NCI-H2107 treated with DMSO at 0.1 percent for 48 hours (cell line): ENCODE measurements around the gene DCP1B.

Source experiments
- DNase-seq: peaks from one replicate; lab custom pipeline; 2025; ENCODE audit not compliant: unreplicated experiment; lab: John Stamatoyannopoulos, UW

Gene DCP1B

DNA sequence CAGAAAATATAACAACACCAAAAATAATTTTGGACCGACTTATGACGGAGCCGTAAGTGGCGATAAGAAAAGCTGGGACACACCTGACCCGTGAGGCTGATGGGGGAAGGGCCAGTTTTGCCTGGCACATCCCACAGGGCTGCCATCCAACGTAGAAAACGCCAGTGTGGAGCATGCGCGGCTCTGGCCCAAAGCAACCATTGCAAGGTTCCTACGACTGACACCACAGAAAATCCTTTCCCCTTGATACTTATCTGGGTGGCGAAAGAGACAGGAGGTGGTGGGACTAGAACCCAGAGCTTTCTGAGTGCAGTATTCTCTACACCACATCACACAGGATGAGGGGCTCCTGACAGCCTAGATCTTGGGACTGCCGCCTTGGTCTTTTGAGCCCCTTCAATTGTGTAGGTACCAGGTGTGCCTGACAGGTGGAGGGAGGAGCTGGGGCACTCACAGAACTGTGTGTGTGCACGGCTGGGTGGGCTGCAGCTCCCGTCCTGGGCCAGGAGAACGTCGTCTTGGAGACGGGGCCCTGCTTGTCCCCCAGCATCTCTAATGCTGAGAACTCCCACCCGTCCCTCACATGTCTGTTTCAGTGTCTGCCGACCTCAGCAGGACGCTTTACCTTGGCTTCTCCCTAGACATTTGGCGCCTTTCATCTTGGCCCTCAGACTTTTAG is 68.4 kb downstream of the DCP1B start:
- DNase-seq = no peak

DNA sequence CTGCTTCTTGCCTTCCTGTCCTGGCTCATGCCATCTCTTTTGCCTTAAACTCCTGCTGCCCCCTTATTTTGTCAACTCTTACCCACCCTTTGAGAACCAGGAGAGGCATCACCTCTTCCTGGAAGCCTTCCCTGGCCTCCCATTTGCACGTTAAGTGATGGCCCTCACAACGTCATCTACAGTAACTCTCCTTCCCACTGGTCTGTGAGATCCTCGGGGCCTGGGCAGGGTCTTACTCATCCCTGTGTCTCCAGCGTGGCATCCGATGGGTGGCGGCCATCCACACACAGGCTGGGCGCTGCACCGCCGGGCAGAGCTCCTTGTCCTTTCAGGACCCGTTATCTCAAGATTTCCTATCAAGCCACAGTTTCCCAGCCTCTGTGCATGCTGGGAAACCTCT is 69.0 kb downstream of the DCP1B start:
- DNase-seq = no peak

DNA sequence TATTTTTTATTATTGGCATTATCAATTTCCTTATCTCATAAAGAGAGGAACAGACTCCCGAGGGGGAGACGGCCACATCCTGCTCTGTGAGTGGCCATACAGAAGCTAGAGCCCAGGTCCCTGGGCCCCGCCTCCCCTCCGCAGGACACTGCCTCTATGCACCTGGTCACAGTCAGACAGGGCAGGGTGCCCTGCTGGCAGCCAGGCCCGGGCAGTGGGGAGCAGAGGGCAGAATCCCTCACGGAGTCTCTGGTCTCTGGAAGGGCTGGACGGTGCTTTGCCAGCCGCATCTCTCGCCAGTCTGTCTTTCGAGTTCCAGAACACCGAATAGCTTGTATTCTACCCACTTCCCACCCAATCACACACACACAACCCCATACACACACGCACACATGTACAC is 69.4 kb downstream of the DCP1B start:
- no peak for DNase-seq

DNA sequence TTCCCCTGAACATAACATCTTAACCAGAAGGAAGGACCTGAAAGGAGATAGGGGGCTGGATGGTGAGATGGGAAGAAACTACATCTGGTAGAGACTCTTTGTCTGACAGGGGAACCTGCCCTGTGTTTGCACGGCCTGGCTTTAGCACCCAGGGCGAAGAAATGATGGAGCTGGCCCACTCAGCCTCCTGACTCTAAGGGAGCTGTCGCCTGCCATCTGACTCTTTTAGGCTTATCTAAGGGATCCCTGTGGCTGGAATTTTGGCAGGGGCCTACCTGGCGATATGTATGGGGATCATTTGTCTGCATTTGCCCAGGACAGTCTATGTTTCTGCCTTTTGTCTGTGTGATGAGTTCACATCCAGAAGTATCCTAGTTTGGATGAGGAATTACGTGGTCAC is 70.2 kb downstream of the DCP1B start:
- no peak for DNase-seq

DNA sequence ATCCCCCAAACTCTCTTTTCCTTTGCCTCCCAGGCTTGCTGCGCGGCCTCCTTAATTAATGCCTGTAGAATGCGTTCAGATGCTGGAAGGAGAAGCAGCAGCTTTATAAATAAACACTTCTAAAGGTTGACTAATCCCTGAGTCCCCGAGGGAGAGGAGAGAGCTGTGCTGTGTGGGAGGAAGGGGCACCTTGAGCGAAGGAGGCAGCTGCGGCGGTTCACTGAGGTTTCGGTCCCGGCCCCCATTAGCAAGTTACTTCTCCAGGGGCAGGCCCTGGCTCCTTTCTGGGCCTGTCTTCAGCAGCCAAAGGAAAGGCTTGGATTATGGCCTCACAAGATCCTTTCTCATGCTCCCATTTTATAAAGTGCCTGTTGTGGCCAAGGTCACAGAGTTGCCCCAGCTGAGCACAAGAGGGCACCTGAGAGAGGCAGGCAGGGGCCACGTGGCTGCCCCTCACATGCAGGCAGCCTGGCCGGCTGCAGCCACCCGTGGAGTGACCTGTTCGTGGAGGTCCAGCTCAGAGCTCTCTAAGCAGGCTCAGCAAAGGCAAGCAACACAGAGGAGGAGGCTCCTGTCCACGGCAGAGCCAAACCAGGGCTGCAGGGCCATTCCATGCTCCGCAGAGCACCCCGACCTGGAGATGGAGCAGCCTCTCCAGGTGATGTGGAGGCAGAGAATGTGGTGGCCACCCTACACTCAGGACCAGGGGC is 70.8 kb downstream of the DCP1B start:
- DNase-seq = peak; percentile 34

DNA sequence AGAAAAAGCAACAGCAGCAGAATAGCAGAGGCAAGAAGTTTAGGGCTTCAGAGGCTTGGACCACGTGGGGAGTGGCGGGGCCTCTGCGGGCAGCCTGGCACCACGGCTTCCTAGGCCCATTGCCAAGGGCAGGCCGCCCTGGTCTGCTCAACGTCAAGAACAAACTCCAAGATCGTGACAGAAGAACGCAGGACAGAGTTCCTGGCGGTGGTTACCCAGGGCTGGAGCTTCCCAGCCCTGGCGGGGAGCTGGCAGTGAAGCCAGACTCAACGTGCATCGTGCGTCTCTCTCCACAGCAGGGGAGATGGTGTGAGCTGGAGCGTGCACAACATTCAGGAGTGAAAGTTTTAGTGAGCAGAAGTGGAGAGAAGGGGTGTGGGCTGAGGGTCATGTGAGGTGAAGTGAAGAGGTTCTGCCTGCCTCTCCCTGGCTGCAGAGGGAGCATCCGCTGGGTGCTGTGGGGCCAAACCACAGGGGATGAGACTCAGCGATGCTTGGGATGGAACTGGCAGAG is 71.9 kb downstream of the DCP1B start:
- DNase-seq = peak; percentile 72

DNA sequence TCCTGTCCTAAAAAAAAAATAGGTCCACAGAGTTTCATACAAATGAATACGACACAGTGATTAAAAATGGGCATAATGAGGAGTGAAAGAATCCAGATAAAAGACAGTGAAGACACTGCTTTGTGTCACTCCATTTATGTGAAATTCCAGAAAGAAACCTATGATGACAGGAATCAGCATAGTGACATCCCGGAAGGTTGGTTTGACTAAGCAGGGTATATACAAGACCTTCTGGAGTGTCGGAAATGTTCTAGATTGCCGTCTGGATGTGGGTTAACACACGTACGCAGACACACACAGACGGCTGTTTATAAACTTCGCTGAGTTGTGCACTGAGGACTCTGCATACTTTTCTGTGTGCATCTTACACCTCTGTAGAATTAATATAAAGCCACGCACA is 72.6 kb downstream of the DCP1B start:
- no peak for DNase-seq

DNA sequence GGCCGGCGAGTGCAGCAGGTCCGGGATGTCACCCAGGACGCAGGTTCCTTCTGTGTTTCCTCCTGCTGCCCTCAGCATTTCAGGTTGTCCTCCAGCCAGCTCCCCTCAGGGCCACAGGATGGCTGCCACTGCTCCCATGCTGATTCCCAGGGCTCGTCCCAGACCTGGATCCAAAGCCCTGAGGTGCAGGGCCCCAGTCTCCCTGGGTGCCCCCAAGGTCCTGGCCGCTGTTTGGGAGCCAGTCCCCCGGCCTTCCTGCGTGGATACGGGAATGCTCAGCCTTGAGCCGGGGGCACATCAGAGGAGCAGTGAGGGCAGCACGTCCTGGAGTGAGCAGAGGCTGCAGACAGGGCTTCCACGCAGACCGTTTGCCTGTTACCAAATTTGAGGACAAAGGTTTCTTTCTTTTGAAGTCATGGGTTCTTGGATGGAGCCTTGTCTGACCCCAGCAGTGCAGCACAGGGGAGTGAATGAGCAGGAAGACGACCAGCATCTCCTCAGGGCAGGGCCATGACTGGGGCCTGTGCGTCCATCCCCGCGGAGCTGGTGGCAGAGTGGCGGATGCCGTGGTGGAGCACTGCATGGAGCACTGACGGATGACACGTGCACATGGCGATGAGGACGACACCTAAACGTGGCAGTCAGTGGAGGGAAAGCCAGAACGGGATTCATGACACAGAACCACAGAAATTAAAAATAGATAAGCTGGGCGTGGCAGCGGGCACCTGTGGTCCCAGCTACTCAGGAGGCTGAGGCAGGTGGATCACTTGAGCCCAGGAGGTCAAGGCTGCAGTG is 73.3 kb downstream of the DCP1B start:
- DNase-seq = no peak

DNA sequence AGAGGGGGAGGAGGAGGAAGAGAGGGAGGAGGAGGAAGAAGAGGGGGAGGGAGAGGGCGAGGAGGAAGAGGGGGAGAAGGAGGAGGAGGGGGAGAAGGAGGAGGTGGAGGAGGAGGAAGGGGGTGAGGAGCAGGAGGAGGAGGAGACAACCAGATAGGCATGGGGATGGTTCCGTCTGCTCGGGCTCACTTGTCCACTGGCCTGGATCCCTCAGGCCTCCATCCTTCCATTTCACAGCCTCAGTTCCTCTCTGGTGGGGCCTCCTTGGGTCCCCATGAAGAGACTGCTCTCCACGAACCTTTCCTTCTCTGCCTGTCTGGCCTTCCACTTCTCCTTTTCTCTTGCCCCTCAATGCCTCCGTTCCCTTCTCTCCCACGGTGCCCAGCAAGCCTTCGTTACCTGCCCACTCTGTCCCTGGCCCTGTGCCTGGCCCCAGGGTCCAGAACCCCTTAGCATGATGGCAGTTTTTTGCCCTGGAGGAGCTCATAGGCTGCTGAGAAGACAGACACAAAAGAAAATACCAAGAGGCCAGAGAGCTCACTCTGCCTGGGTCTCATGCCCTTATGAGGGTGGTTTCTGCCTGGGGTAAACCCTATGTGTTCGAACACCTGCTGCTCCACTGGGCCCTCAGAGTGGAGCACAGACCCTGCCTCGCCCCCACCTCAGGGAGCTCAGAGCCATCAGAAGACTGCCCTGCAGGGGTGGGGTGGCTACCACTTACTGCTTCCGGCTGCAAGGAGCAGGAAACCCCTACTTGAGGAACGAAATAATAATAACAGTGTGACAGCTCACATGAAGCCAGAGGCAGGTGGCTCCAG is 74.1 kb downstream of the DCP1B start:
- no peak for DNase-seq

DNA sequence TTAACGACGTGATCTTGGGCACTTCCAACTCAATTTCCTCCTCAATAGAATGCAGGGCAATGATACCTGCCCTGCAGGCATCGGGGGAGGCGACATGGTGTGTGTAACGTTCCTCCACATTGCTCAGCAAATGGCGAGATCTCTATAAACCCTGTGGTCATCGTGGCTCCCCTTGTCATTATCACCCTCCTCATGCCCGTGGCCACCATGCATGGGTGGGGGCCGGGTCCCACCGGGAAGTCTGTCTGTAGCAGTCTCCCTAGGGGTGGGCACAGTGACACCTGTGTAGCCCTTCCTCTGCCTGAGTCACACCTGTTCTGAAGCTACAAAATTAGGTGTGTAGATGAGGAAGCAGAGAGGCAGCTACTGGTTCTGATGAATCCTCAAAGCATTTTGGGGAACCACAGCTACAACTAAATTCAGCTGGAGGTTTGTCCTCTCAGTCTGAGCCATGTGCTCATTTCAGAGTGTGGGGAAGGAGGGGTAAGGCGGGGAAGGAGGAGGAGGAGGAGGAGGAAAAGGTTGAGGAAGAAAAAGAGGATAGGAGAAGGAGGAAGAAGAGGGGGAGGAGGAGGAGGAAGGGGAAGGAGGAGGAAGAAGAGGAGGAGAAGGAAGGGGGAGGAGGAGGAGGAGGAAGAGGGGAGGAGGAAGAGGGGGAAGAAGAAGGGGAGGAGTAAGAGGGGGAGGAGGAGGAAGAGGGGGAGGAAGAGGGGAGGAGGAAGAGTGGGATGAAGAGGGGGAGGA is 74.8 kb downstream of the DCP1B start:
- no peak for DNase-seq

DNA sequence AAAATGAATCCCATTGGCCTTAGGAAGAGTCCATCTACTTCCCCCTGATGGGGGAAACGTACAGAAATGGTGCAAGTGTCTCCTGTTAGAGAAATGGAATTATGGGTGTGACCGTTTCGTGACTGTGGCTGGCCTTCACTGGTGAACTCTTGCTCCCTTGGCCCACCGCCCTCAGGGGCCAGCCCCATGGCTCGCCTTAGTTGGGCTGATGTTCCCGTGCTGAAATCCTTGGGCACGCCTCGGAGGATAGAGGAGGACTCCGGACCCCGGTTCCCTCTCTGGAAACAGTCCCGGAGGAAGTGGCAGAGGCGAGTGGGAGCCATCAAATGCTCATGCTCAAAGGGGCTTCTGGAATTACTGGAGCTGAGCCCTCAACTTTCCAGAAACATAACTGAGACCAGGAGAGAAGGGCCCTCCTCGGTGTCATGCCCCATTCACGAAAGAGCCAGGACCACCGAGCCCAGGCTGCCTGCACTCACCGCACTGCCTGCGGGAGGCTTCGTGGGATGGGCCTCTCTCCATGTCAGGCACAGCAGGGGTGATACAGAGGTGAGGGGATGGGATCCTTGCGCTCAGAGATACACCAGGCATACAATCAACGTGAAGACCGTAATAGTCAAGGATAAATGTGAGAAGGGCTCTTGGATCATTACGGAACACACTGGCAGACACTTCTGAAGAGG is 75.7 kb downstream of the DCP1B start:
- DNase-seq = no peak

DNA sequence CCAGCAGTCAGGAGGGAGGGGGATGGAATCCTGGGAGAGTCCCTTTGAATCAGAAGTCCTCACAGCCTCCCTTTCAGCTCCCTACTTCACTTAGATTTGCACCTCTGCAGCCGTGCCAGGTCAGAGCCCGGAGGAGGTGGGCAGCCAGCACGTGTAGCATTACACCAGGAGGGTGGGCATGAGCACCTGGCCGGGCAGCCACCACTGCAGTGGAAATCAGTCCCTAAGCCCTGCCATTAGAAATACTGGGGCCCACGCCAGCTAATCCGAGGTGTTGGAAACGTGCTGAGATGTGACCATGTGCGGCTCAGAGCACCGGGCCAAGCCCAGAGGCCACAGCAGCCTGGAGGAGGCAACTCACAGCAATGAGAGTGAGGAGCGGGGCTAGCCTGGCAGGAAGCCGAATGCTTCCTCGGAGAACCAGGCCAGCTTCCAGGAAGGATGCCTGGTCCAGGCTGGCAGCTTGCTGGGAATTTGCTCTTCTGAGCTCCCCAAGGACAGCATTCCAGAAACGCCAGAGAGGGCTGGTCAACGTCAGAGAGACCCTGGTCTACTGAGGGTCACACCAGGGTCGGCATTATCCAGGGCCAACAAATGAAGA is 76.4 kb downstream of the DCP1B start:
- no peak for DNase-seq

DNA sequence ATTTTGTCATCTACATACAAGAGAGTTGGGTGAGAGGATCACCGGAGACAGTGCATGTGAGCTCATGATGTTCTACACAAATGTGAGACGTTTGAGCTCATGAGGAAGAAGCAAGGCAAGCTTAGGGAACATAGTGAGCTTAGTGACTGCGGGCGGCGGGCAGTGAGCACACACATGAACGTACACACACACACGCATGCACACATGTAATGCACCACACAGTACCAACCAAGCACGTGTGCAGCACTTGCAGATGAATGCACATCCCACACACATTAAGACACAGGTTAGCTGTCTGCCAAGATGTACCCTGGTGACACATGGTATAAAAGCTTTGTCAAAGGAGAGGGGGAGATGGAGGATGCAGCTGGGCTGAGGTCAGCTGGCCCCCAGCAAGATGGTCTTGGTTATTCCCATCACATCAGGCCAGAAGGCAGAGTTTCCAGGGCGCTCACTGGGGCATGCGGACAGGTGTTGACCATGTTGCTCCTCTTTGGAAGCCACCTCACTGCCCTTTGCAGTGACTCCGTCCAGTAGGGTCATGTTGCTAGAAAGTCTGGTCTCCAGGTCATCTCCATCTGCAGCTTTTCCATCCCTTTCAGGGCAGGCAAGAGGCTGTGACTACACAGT is 77.1 kb downstream of the DCP1B start:
- DNase-seq = no peak

DNA sequence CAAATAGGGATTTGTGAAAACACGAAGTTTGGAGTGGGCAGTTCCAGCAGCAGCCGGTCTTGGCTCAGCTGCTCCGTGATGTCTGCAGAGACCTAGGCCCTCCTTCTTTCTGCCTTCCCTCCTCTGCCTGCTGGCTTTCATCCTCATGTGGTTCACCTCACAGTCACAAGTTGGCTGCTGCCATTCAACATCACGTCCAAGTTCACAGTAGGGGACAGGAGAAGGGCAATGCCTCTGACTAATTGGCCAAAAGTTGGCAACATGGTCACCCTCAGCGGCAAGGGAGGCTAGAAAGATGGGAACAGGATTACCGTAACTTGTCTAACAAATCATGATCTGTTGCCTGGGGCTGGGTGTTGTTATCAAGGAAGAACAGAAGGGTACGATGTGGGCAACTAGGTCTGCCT is 78.0 kb downstream of the DCP1B start:
- no peak for DNase-seq

DNA sequence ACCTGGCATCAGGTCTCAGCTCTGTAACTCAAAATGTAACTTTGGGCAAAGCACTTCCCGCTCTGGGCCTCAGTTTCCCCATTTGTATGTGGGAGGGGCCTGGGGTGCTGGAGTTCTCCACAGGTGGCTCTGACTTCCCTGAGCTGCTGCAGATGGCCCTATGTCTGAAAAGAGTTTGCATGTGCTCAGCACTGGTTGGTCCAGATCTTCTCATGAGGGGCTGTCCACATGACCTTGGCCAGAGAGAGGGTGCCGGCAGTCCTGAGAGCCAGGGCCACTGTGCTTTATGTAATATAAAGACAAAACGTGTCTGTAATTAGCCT is 78.6 kb downstream of the DCP1B start:
- DNase-seq = no peak

DNA sequence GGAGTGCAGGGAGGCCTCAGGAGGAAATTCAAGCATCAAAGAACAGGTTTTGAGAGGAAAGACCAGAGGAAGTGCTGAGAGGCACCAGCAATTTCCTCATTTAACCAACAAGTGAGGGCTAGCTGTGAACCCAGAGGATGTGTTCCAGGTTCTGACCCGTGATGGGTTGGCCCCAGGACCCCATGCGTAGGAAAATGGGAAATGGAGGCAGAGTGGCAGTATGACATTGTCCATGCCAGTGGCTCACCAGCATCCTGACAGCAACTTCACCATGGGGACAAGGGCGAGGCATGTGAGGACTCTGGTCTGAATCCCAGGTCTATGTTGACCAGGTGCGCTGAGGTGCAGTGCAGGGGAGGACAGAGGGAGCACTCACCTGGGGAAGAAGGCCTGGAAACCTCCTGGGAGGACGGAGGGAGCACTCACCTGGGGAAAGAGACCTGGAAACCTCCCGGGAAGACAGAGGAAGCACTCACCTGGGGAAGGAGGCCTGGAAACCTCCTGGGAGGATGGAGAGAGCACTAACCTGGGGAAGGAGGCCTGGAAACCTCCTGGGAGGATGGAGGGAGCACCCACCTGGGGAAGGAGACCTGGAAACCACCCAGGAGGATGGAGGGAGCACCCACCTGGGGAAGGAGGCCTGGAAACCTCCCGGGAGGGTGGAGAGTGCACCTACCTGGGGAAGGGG is 79.1 kb downstream of the DCP1B start:
- DNase-seq = no peak

DNA sequence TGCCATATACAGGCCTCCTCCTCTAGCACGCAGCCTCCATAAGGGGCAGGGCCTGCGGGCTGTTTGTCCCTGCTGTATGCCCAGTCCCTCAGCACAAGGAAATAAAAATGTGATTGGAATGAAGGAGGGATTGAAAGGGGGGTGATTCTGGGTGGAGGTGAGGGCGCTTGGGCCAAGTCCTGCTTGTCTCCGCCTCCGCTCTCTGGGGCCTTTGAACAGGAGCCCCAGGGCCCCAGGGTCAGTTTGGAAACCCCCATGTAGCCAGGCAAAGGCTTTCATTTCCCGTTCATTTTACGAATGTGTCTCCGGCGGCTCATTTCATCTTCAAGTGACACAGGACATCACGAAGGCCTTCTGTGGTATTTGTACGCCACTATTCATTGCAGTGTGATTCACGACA is 81.3 kb downstream of the DCP1B start:
- no peak for DNase-seq

DNA sequence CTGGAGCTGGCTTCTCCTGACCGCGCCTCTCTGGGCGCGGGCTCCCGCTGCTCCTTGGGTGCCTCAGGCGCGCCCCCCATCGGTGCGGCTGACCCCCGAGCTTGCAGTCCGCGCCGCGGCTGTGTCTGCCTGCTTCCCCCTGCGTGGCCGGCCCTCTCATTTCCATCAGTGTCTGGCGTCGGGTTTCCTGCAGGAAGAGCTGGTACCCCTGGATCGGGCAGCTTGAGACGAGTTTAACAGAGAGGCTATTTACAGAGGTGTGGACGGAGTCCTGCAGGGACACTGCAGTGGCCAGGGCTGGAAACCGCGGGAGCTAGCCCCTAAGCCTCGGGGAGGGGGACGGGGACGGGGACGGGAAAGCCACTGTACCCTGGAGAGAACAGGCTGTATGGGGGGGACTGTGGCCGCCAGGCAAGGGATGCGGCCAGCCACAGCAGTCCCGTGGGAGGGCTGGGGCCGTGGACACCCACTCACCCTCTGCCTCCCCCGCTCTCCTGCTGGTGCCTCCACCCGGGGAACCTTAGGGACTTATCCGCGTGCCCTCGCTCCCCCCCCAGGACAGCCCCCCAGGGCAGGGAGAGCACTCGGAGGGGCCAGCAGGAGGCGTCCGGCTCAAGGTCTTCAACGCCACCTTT is 82.1 kb downstream of the DCP1B start:
- DNase-seq = no peak
